Endothelial cell (in vitro differentiated cells): Measurements from ENCODE around the gene OTOP2. TPM values are rescaled to one million over a fixed set of nuclear protein-coding genes. Genes with fewer than 3 reads are reported as not detected.

Experiments
- DNase-seq: peaks from one replicate; pipeline ENCODE4 v3.0.0; 2021; ENCODE audit warnings: low spot score
- H3K27ac Mint-ChIP-seq: one replicate; pipeline ENCODE4 v1.8.0; 2021; ENCODE audit warnings: mixed read lengths, inconsistent platforms; ENCODE audit not compliant: unreplicated experiment
- H3K27me3 Mint-ChIP-seq: one replicate; pipeline ENCODE4 v1.8.0; 2021; ENCODE audit warnings: mild to moderate bottlenecking, moderate library complexity, mixed read lengths, inconsistent platforms; ENCODE audit not compliant: unreplicated experiment
- H3K36me3 Mint-ChIP-seq: one replicate; pipeline ENCODE4 v1.8.0; 2021; ENCODE audit warnings: mild to moderate bottlenecking, low read depth, mixed read lengths, inconsistent platforms; ENCODE audit not compliant: unreplicated experiment
- H3K4me1 Mint-ChIP-seq: one replicate; pipeline ENCODE4 v1.8.0; 2021; ENCODE audit warnings: mild to moderate bottlenecking, mixed read lengths, inconsistent platforms; ENCODE audit not compliant: unreplicated experiment
- H3K4me3 Mint-ChIP-seq: one replicate; pipeline ENCODE4 v1.8.0; 2021; ENCODE audit warnings: mild to moderate bottlenecking, mixed read lengths, inconsistent platforms; ENCODE audit not compliant: unreplicated experiment
- H3K9me3 Mint-ChIP-seq: one replicate; pipeline ENCODE4 v1.8.0; 2021; ENCODE audit warnings: mixed read lengths, inconsistent platforms; ENCODE audit not compliant: unreplicated experiment
- total RNA-seq: library from RNA; stranded (reverse); fragmentation: NEBNext Ultra II Directional; extraction: Animal tissue kit (Norgen Biotek cat#: 25700); gene quantifications from one replicate; pipeline ENCODE4 v1.2.1, GENCODE V29; 2021; ENCODE audit not compliant: unreplicated experiment
- TF ChIP-seq, protein P1 (sequence below): fragments of 200-600 bp; sonication (generic); IDR thresholded peaks from one replicate; pipeline ENCODE4 v1.5.0; 2021; ENCODE audit warnings: antibody characterized with exemption; ENCODE audit not compliant: unreplicated experiment

OTOP2 gene
- total RNA-seq, 1 donor from 2014 or later: not detected

DNA sequence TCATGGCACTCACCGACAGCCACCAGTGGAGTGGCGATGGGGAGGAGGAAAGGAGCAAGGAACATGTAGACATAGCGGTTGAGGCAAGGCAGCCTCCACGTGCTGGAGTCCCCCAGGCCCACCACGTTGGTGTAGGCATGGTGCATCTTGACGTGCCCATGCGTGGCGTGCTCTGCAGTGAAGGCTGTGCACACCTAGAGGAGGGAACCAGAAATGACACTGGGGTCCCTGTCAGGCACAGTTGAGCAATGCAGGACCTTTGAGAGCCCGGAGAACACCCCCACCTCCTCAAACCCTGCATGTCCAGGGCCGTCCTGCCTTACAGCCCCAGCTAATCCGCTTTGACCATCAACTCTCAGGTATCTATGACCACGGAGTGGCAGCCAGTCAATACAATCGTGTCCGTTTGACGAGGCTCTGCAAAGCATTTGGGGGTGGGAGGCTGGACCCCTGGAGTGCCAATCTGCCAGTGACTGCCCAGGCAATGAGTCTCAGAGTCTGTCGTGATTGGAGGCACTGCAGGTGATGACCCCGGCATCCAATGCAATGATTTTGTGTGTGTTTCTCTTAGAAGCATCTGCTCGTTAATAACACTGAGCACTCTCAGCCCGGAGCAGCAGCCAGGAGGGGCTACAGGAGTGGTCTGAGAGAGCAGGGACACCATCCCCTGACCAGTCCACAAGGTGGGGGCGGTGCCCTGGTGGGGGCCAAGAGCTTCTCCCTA is 41.4 kb upstream of the OTOP2 start:
- H3K27me3 Mint-ChIP-seq: peaks cover 4% of the 10 kb centered on the region
- DNase-seq: no peak
- TF ChIP-seq, protein P1, sequence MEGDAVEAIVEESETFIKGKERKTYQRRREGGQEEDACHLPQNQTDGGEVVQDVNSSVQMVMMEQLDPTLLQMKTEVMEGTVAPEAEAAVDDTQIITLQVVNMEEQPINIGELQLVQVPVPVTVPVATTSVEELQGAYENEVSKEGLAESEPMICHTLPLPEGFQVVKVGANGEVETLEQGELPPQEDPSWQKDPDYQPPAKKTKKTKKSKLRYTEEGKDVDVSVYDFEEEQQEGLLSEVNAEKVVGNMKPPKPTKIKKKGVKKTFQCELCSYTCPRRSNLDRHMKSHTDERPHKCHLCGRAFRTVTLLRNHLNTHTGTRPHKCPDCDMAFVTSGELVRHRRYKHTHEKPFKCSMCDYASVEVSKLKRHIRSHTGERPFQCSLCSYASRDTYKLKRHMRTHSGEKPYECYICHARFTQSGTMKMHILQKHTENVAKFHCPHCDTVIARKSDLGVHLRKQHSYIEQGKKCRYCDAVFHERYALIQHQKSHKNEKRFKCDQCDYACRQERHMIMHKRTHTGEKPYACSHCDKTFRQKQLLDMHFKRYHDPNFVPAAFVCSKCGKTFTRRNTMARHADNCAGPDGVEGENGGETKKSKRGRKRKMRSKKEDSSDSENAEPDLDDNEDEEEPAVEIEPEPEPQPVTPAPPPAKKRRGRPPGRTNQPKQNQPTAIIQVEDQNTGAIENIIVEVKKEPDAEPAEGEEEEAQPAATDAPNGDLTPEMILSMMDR: no peak
- no peaks in the 10 kb centered on the region for H3K9me3 Mint-ChIP-seq
- H3K4me1 Mint-ChIP-seq: peaks cover 3% of the 10 kb centered on the region
- H3K36me3 Mint-ChIP-seq: no peaks in the 10 kb centered on the region
- no peak overlapping the region for H3K4me3 Mint-ChIP-seq
- no peak overlapping the region for H3K27ac Mint-ChIP-seq

DNA sequence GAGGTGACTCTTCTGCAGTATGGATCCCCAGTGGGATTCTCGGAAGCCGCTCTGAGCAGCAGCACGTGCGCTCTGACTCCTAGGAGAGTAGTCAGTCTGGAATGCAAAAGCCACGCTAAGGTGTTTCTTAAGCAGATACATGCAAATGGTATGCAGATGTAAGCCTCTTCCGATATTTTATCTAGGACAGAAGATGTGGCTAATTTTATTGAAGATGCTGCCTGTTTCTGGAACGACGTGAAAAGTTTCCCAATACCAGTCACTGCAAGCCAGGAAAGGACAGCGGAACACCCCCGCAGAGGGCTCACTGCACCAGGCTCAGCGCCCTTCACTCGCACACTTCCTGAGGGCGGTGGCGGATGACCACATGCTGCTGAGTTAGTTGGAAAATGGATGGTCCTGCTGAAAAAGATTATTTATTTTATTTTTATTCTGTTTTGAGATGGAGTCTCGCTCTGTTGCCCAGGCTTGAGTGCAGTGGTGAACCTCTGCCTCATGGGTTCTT is 40.8 kb upstream of the OTOP2 start:
- Mint-ChIP-seq H3K27ac (no peak overlapping the region), H3K27me3 (peaks cover 4% of the 10 kb centered on the region), H3K4me3 (no peak overlapping the region), H3K36me3 (no peaks in the 10 kb centered on the region), H3K9me3 (no peaks in the 10 kb centered on the region), H3K4me1 (peaks cover 3% of the 10 kb centered on the region)
- TF ChIP-seq, protein P1: no peak
- DNase-seq: no peak

DNA sequence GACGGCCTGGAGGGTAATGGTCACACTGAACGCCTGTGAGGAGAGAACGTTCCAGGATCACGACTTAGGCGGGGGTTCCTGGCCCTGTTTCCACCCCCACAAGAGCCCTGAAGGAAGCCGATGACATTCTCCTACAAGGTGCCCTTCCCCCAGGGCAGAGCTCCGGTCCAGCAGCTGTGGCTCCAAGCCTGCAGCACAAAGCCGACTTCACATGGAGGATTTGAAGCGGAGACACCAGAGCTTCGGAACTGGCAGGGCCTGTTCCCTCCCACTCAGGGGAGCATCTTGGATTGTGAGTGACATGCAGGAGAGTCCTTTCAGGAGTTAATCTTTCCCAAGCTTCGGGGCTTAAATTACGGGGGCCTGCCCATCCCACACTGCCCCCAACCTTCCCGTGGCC is 35.6 kb upstream of the OTOP2 start:
- Mint-ChIP-seq H3K9me3 (no peaks in the 10 kb centered on the region), H3K4me3 (no peak overlapping the region), H3K27ac (no peak overlapping the region), H3K27me3 (peaks cover 8% of the 10 kb centered on the region), H3K4me1 (no peaks in the 10 kb centered on the region), H3K36me3 (no peaks in the 10 kb centered on the region)
- TF ChIP-seq, protein P1: no peak
- DNase-seq: no peak

DNA sequence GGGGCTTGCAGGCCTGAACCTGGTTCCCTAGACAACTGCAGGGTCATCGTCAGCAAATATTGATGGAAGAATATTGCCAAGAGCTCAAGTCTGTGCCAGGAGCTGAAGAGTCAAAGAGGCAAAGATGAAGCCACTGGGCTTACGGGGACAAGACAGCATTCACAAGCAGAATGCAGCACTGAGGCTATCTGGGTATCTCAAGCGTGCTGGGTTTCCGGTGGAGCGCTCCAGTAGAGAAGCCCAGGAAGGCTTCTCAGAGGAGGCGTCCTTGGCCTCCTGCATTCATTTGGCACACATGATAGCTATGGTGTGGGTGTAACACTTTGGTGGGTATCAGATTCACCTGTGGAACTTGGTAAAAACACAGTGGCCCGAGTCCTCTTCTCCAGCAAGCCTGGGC is 33.5 kb upstream of the OTOP2 start:
- peaks cover 15% of the 10 kb centered on the region for H3K27me3 Mint-ChIP-seq

More for the DNA sequence above, 33.5 kb upstream of the OTOP2 start:
- no peaks in the 10 kb centered on the region for H3K9me3 Mint-ChIP-seq
- H3K36me3 Mint-ChIP-seq: no peaks in the 10 kb centered on the region
- no peak for DNase-seq
- TF ChIP-seq, protein P1: no peak
- peaks cover 2% of the 10 kb centered on the region for H3K4me1 Mint-ChIP-seq
- no peak overlapping the region for H3K4me3 Mint-ChIP-seq
- H3K27ac Mint-ChIP-seq: no peak overlapping the region
